NCI-H1436 (cell line): ENCODE results near the gene TNK2.
"Not testable (repeated sequence)": the region's sequence is repeated elsewhere in the genome, so short reads cannot be mapped to it uniquely, and the experiment has no call there.

ENCODE experiments used
- DNase-seq: peaks from one replicate; lab custom pipeline; 2025; lab: John Stamatoyannopoulos, UW

TNK2 gene

DNA sequence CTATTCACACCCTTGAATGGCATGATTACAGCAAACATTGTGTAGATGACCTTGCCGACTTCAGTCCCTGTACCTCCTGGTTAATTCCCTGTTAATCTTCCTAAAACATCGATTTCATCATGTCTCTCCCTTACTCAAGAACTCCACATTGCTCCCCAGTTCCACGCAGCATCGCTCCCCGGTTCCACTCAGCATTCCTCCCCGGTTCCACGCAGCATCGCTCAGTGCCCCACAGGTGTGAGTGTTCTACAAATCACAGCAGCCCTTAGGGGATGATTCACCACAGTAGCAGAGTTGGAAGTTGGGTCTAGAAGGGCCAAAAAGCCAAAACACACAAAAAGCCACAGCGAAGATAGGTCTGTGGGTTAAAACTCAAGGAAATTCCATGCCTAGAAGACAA, 8.6 kb upstream of the TNK2 start:
- no peak for DNase-seq

DNA sequence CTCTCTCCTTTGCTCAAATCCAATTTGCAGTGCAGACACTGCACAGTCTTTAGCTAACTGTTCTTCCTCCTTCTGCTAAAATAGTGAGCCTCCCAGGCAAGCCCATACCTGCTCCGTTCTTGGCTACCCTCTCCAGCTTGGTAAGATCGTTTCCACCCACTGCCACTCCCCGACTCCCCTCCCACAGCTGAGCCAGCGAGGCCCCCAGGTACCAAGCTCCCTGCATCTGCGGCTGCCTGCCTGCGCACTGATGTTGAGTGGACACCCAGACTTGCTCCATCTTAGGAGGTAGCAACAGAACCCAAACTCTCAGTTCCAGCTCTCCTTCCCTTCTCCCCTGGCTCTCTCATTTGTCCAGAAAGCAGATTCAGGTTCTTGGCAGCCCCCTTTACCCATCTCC, 7.9 kb upstream of the TNK2 start:
- no peak for DNase-seq

DNA sequence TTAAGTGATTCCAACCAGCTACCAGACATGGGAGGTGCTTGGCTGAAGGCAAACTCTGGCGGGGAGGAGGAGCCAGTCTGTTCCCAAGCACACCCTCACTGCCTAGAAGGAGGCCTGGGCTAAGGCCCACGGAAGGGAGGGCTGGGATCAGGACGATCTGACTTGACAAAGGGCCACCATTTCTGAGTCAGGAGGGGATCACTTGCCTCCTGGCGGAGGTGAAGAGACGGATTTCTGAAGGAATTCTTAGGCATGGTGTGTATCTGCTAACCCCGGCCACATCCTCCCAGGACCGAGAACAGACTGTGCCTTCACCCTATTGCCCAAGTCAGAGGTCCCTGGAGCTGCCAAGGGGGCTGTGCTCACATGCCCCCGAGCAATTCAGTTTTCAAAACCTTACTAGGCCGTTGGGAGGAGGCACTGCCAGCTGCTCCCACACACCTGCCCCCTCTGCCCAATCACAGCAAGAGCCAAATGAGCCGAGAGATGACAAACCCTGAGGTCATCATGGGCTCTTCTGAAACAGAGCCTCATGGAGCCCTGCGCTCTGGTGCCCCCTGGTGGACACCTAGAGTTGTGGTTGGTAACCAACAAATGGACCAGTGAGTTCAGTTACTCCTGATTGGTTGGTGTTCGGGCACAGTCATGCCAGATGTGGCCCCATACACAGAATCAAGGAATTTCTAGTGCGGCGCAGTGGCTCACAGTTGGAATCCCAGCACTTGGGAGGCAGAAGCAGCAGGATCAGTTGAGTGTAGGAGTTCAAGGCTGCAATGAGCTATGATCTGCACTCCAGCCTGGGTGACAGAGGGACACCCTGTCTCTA, 6.5 kb upstream of the TNK2 start:
- no peak for DNase-seq

DNA sequence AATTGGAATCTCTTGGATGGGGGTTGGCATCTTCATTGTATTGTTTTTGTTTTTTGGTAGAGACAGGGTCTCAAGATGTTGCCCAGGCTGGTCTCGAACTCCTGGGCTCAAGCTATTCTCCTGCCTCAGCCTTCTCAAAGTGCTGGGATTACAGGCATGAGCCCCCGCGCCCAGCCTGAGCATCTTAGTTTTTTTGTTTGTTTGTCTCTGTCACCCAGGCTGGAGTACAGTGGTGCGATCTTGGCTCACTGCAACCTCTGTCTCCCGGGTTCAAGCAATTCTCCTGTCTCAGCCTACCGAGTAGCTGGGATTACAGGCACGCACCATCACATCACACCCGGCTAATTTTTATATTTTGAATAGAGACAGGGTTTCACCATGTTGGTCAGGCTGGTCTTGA, 5.8 kb upstream of the TNK2 start:
- not testable (repeated sequence) for DNase-seq

DNA sequence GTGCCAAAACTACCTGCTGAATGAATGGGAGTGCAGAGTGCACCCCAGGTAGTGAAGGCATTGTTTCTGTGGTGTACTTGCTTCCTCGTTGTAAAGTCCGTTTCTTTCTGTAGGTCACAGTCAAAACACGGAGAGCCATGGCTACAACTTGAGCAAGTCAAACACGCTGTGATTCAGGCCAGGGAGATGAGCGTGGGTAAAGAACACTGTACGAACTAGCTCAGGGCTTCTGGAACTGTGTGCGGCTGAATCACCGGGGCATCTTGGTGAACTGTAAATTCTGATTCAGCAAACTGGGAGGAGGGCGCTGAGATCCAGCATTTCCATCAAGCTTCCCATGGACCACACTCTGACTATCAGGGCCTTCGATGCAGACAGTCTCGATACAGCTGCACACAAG, 5.0 kb upstream of the TNK2 start:
- DNase-seq: no peak

DNA sequence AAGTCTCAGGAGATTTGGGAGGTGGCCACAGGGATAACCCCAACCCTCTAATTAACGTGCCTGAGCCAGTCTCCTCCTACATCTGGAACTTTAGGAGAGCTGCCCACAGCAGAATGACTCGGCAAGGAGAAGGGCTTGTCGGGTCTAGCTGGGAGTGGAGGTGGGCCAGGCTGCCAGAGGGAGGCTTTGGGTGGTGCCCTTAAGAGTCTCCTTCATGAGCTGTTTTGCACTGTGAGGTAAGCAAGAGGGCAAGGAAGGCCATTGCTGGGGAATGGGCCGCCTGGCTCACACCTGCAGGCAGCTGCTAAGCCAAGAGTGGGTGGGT, 3.6 kb upstream of the TNK2 start:
- DNase-seq: no peak

DNA sequence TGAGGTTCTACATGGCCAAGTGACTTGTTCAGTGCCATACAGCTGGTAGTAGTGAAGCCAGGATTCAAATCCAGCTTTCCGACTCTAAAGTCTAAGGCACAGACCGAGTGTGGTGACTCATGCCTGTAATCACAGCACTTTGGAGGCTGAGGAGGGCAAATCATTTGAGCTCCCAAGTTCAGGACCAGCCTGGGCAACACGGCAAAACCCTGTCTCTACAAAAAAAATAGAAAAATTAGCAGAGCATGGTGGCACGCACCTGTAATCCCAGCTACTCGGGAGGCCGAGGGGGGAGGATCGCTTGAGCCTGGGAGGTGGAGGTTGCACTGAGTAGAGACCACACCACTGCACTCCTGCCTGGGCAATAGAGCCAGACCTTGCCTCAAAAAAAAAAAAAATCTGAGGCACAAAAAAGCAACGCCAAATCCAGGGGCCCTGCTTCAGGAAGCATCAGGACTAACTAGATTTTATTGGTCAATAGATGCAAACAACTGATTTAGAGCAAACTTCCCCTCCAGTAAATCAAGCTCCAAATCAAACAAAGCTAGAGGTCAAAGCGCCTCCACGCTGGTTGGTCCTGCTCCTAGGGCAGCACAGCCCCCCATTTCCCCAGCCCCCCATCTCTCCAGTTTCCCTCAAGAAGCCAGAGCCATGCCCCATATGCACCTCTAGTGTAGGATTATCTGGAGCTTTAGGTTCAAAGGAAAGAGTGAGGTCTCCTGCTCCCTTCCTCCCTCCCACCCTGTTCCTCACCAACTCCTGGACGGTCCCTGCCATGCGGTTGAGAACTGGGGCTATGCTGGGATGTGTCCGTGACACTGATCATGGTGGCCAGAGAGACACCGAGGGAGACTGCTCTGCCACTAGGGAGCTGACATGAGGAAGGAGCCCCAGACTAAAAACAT, 2.9 kb upstream of the TNK2 start:
- DNase-seq: no peak

DNA sequence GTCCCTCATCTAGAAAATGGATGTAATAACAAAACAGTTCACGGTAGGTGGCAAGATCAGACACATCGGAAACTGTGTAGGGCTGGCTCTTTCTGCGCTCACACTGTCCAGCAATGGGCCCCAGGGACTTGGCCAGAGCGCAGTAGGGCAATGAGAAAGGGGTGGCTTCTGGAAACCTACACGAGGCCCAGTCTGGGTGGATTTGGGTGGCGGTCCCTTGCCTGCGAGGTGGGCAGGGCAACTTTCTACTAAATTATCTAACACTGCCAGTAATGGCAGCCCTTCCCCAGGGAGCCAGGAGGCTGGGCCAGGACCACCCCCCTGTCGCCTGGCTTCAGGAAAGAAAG, 2.1 kb upstream of the TNK2 start:
- no peak for DNase-seq

DNA sequence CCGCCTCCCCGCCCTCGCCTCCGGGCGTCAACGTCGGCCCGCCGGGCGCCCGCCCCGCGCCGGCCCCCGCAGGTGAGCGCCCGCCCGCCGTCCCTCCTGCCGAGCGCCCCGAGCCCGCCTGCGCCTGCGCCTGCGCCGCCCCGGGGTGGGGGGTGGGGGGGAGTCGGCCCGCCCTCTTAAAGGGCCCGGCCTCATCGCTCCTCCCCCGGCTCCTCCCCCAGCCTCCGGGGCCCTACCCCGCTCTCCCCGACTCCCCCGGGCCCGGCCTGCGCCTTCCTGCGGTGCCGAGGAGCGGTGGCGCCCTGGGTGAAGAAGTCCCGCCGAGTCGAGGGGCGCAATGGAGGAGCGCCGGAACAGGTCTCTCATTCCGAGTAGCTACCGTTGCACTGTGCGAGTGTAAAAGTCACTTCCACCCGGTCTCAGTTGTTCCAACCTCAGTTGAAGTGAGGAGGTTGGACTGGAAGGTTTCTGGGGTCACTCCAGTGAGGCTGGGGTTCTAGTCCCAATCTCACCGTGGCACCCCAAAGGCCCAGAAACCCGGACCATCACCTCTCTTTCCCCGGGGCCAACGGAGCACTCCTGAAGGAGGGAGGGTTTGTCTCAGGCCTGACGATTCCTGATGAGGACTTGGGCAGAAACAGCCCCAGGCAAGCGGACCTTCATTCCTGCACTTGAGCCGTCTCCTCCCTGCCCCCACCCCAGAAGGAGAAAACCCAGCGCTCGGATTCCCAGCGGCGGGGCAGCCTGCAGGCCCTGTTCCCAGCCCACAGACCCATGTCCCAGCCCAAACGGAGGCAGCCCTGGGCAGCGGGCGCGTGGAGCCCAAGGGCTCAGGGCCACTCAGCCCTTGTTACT, 1.5 kb upstream of the TNK2 start:
- DNase-seq: peak; percentile 93

DNA sequence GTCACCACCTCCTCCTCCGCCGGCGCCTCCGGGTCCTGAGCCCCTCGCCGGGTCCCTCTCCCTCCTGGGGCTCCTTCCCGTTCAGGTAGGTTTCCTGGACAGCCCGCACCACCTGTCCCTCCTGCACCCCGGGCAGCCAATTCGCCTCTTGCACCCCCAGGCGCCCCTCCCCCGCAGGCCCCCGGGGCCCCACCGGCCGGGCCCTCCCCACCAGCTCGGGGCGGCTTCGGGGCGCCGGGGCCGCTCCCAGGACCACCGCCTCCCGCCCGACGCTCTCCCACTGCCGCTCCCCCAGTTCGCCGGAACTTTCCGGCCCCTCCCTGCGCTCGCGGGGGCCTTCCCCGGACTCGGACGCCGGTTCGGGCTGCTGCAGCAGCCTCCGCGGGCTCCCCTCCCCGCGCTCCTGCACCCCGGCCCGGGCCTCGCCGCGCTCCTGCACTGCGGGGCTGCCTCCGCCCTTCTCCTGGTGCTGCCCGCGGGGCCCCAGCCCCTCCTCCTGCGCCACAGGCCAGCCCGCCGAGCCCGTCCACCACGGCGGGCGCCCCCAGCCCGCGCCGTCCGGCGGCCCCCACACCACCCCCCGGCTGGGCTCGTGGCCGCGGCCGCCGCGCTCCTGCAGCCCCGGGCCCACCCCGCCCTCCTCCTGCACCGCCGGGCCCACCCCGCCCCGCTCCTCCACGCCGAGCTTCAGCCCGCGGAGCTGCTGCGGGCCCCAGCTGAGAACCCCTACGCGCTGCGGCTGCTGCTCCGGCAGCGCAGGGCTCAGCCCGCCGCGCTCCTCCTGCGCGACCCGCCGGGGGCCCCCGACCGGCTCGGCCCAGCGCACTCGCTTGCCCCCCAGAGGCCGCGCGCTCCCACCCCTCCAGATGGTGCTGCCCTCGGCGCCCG, 587 bp upstream of the TNK2 start:
- DNase-seq: no peak

DNA sequence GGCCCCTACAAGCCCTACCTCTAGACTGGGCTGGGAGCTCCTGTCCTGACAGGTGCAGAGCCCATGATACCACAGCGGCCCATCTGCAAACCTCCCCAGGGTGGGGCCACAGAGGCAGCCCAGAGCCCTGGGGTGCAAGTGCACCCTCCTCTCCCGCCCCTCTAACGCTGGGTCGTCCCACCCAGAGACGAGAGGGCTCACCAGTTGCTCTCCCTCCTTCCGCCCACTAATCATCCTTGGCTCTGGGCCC, 742 bp downstream of the TNK2 start:
- DNase-seq: no peak

DNA sequence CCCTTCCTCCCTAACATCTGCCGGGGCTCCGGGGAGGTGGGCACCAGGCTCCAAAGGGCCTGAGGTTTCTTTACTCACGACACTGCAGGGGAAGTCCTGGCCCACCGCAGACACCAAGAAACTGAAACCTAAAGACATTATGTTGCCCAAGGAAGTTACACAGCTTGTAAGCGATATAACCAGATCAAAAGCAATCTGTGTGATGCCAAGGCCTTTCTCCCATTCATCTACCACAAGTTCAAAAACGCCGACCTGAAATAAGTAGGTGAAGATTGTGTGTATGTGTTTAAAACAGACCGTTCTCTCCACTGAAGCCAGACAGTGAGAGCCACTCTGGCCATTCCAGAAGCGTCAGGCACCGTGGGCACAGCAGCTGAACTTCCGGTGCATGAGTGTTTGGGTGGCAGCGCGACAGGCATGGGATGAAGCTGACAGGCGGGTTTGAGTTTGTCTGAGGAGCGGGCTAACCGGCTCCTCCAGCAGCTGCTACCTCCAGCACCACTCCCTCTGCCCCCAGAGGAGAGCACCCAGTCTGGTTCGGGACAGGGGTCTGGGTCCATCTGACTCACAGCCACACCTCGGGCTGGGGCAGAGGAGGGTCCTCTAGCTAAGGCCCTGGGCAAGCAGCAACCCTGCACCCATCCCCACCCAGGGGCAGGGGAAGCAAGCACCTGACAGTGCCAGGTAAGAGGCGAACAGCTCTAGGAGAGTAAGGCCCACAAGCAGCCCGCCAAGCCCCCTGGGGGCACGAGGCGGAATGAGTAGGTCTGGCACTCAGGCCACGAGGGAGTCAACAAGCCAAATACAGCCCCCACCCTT, 1.3 kb downstream of the TNK2 start:
- DNase-seq: no peak

DNA sequence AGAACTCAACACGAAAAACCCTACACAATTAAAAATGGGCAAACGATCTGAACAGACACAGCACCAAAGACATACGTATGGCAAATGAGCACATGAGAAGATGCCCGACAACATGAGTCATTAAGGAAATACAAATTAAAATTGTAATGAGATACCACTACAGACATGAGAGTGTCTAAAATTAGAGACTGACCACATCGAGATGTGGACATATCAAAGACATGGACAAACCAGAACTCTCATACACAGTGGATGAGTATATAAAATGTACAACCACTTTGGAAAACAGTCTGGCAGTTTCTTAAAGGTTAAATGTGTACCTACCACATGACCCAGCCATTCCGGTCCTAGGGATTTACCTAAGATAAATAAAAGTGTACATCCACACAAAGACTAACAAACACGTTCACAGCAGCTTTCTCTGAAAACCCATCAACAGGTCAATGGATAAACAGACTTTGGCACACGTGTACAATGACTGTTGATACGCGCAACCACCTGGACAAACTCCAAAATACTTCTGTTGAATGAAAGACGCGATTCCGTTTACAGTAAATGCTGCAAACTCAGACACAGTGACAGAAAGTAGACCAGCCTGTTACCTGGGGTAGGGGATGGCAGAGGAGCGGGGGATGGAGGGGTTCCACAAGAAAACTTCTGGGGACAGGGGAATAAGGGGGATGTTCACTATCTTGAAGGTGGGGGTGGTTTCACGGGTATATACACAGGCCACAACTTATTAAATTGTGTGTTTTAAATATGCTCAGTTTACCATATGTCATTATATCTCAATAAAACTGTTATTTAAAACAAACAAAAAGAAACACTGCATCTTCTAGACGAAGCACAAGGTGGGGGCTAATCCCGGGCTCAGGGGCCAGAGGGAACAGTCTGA, 2.1 kb downstream of the TNK2 start:
- DNase-seq: no peak

DNA sequence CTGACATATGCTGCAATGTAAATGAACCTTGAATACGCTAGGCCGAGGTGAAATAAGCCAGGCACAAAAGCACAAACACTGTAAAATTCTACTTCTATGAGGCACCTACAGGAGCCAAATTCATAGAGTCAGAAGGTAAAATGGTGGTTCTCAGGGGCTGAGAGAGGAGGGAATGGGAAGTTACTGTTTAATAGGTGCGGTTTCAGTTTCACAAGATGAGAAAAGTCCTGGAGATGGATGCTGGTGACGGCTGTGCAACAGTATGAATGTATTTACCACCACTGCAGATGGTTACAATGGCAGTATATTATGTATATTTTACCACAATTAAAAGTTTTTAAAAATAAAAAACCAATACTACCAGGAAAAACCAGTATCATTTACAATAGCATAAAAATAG, 4.0 kb downstream of the TNK2 start:
- no peak for DNase-seq

DNA sequence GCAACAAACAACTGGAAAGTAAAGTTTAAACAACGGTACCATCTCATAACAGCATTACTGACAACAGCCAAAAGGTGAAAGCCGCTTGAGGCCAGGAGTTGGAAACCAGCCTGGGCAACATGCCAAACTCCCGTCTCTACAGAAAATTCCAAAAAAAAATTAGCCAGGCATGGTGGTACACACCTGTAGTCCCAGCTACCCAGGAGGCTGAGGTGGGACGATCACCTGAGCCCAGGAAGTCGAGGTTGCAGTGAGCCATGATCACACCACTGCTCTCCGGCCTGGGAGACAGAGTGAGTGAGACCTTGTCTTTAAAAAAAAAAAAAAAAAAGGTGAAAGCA, 4.4 kb downstream of the TNK2 start:
- no peak for DNase-seq

DNA sequence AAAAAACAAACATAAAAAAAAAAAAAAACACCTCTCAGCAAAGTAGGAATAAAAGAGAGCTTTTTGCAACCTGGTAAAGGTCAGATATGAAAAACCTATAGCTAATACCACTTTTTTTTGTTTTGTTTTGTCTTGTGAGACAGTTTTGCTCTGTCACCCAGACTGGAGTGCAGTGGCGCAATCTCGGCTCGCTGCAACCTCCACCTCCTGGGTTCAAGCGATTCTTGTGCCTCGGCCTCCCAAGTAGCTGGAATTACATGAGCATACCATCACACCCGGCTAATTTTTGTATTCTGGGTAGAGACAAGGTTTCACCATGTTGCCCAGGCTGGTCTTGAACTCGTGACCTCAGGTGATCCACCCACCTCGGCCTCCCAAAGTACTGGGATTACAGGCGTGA, 5.7 kb downstream of the TNK2 start:
- not testable (repeated sequence) for DNase-seq

DNA sequence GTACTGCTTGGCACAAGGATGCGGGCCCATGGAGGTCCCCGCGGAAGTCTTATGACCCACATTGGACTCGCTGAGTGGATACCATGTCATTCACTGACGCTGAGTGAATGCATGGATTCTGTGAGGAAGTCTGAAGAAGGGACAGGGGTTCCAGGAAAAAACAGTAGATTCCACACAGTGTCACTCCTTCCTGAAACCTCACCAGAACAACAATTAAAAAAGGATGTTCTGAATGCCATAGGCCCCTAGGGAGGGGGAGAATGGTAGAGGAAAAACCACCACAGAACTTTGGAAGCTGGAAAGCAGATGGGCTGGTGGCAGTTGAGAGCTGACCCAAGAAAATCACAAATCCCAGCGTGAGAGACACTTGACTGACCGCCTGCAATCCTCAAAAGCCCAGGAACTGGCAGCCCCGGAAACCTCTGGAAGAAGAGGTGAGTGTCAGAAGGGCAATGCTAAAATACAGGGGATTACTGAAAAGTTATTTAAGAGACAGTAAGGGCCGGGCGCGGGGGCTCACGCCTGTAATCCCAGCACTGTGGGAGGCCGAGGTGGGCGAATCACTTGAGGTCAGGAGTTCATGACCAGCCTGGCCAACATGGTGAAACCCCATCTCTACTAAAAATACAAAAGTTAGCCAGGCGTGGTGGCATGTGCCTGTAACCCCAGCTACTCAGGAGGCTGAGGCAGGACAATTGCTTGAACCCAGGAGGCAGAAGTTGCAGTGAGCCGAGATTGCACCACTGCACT, 6.3 kb downstream of the TNK2 start:
- DNase-seq: not testable (repeated sequence)

DNA sequence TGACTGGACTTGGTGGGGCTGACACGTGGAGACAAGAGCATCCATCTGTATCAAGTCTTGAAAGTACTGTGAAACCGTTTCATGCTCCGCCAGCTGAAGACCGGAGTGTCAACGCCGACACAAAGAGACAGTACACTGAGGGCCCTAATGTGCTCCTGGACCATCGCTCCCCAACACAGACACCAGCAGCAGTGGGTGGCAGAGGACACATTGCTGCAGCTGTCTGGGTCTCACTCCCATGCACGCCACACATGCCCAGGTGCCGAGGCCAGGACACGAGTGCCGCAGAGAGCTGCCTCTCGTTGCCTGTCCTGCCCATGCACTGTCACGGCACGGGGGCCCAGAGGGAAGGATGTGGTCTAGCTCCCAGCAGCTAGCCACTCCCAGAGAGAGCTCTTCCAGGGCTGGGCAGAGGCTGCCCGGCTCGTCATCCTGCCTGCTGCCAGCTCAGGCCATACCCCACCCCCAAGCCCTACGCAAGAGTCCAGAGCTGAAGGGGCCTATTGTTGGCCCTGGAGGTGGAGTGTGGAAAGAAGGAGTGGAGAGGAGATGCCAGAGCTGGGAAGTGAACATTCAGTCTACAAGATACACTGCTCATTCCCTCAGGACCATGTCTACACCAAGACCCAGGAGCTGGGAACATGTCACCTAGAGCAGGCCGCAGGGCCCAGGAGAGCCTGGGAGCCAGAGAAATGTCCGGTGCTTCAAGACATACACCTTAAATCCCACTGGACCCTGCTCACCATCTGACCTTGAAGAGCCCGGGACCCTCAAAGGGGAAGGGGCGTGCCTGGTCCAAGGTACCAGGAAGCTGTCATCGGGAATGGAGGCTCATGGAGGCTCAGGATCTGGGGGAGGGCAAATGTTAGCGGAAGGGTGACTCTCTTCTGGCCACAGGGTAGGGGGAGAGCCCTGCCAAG, 7.7 kb downstream of the TNK2 start:
- DNase-seq: no peak
